Measurements from ENCODE around the gene KLRG1.

- TF ChIP-seq, protein P1, sequence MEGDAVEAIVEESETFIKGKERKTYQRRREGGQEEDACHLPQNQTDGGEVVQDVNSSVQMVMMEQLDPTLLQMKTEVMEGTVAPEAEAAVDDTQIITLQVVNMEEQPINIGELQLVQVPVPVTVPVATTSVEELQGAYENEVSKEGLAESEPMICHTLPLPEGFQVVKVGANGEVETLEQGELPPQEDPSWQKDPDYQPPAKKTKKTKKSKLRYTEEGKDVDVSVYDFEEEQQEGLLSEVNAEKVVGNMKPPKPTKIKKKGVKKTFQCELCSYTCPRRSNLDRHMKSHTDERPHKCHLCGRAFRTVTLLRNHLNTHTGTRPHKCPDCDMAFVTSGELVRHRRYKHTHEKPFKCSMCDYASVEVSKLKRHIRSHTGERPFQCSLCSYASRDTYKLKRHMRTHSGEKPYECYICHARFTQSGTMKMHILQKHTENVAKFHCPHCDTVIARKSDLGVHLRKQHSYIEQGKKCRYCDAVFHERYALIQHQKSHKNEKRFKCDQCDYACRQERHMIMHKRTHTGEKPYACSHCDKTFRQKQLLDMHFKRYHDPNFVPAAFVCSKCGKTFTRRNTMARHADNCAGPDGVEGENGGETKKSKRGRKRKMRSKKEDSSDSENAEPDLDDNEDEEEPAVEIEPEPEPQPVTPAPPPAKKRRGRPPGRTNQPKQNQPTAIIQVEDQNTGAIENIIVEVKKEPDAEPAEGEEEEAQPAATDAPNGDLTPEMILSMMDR (IDR thresholded peaks at IDR 0.05; ENCODE audit: low read length) = no peak
- no peak for TF ChIP-seq EZH2 (IDR thresholded peaks at IDR 0.05; ENCODE audit: borderline replicate concordance, low read length)
Measured at GRCh38 chr12:9002335-9002734, 13.0 kb downstream of the KLRG1 start.

All from OCI-LY1 (cell line).